LNCAP (cell line): ENCODE results near the gene CTDSPL2.

Source experiments
- CTCF ChIP-seq: fragments of 450-650 bp; IDR thresholded peaks from 2 replicates; pipeline ENCODE4 v1.5.1; 2017; ENCODE audit warnings: mild to moderate bottlenecking

The CTDSPL2 gene

GRCh38 chr15:44427756-44428724 lies 611 bp downstream of the CTDSPL2 start:
- TF ChIP-seq CTCF, result no peak; the same call in 1 of the 2 replicates

- TF ChIP-seq CTCF, result no peak
These were observed 8.7 kb downstream of the CTDSPL2 start for GRCh38 chr15:44435893-44436667.

GRCh38 chr15:44438402-44438801 lies 11.0 kb downstream of the CTDSPL2 start:
- TF ChIP-seq CTCF, result no peak

- no peak for TF ChIP-seq CTCF
These were observed 13.7 kb downstream of the CTDSPL2 start for GRCh38 chr15:44441095-44441501.

- no peak for TF ChIP-seq CTCF
These were observed 16.1 kb downstream of the CTDSPL2 start for GRCh38 chr15:44443515-44443914.

GRCh38 chr15:44447772-44448376 lies 20.4 kb downstream of the CTDSPL2 start:
- TF ChIP-seq CTCF, result no peak

GRCh38 chr15:44450172-44450571 lies 22.7 kb downstream of the CTDSPL2 start:
- TF ChIP-seq CTCF, result no peak
